Thyroid gland (tissue), 4 donors: ENCODE measurements around the gene NAP1L5.

ENCODE experiments used
- CTCF ChIP-seq, 6 experiments: fragments of 200-600 bp in 3 of 6; fragments of 450-650 bp in 3 of 6; sonication (generic) in 3 of 6; IDR thresholded peaks; one replicate each; pipeline ENCODE4 v1.5.1; 2016 to 2019; ENCODE audit warnings: antibody characterized with exemption in 6 of 6, mild to moderate bottlenecking in 2 of 6, inconsistent platforms in 1 of 6, moderate library complexity in 1 of 6
- POLR2A ChIP-seq, 2 donors: fragments of 450-650 bp; IDR thresholded peaks; one replicate each; pipeline ENCODE4 v1.6.1; 2017; ENCODE audit warnings: antibody characterized with exemption in 2 of 2, mild to moderate bottlenecking in 2 of 2, moderate library complexity in 1 of 2

DNA sequence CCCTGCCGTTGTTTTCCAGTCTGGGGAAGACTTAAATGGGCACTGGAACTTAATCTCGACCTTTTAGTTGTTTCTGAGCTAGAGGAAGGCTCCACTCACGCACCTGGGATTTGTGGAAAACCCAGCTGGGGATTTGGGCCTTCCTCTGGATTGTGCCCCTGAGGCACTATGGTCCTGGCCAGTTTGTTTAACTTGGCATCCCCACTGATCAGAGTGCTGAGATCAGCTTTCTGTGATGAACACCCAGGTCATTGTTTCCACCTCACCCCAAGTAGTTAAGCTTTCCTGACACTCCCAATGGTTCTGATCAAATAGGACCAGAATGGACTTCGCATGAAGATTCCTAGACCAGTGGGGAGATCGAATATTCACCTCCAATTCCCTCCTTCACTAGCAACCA lies 20.5 kb upstream of the NAP1L5 start:
- TF ChIP-seq CTCF (IDR thresholded peaks at IDR 0.05) (no peak), POLR2A (IDR thresholded peaks at IDR 0.05) (no peak)
